SU-DHL-6 (cell line): ENCODE data around the gene PCDHGB7.

Experiments
- CTCF ChIP-seq: fragments of 200-600 bp; sonication (generic); IDR thresholded peaks from one replicate; pipeline ENCODE4 v1.5.1; 2017; ENCODE audit warnings: antibody characterized with exemption, mild to moderate bottlenecking, low read length, moderate library complexity; ENCODE audit not compliant: insufficient read depth, poor library complexity, severe bottlenecking
- EZH2phosphoT487 ChIP-seq: fragments of 200-600 bp; sonication (generic), shearing (Covaris generic); conservative IDR thresholded peaks from 2 replicates; pipeline ENCODE4 v1.6.1; 2018; ENCODE audit warnings: mild to moderate bottlenecking, antibody characterized with exemption, low read length, moderate library complexity, mixed read lengths

GRCh38 chr5:141431286-141431685, 13.8 kb downstream of the PCDHGB7 start:
- TF ChIP-seq CTCF (no peak), EZH2phosphoT487 (no peak)
